PC-3 (cell line): ENCODE data around the gene MACROD2. TPM values are rescaled to one million over a fixed set of nuclear protein-coding genes. Genes with fewer than 3 reads are reported as not detected.
A peak's percentile ranks its signal among the peaks of the same experiment; 100 is the strongest.

Experiments used
- ATAC-seq: fragments of 200-7000 bp; cut with Tn5 transposase; 2 replicates; pipeline ENCODE4 v1.9.1; 2020; ENCODE audit warnings: mild to moderate bottlenecking, moderate library complexity
- BruUV-seq: library from RNA; stranded (reverse); fragments of 400-500 nt; replicated peaks from 2 replicates; lab custom pipeline; 2021; lab: Mats Ljungman, UMichigan
- CTCF ChIA-PET: fragments of 300-600 bp; sonication (Branson Sonifier 250); formaldehyde crosslinking; loops from one replicate; lab custom pipeline; 2022; ENCODE audit warnings: antibody characterized with exemption; lab: Charles Lee
- POLR2A ChIA-PET: fragments of 300-600 bp; sonication (Branson Sonifier 250); formaldehyde crosslinking; loops from one replicate; lab custom pipeline; 2022; ENCODE audit warnings: antibody characterized with exemption; ENCODE audit not compliant: unreplicated experiment; lab: Charles Lee
- DNase-seq: peaks from one replicate; pipeline ENCODE4 v3.0.0-alpha.2; 2015
- H2AFZ ChIP-seq: fragments of 300-600 bp; sonication (generic); 2 replicates; pipeline ENCODE4 v1.6.0; 2016; ENCODE audit warnings: antibody characterized with exemption, low read length
- H3F3A ChIP-seq: fragments of 300-600 bp; sonication (generic); one replicate; pipeline ENCODE4 v1.6.0; 2017; ENCODE audit warnings: antibody characterized with exemption, low read length, control low read depth, mild to moderate bottlenecking; ENCODE audit not compliant: unreplicated experiment
- H3K27ac ChIP-seq: fragments of 300-600 bp; sonication (generic); 2 replicates; pipeline ENCODE4 v1.5.1; 2016; ENCODE audit warnings: mild to moderate bottlenecking, low read length
- H3K27me3 ChIP-seq: fragments of 300-600 bp; sonication (generic); 2 replicates; pipeline ENCODE4 v1.6.1; 2016; ENCODE audit warnings: low read length, mixed read lengths
- H3K36me3 ChIP-seq: fragments of 300-600 bp; sonication (generic); 2 replicates; pipeline ENCODE4 v1.6.1; 2016; ENCODE audit warnings: low read depth, mixed run types, low read length, mixed read lengths
- H3K4me1 ChIP-seq: fragments of 300-600 bp; sonication (generic); 2 replicates; pipeline ENCODE4 v1.5.1; 2016; ENCODE audit warnings: low read length; ENCODE audit not compliant: insufficient read depth
- H3K4me2 ChIP-seq: fragments of 300-600 bp; sonication (generic); 2 replicates; pipeline ENCODE4 v1.6.0; 2016; ENCODE audit warnings: low read length
- H3K4me3 ChIP-seq: fragments of 300-600 bp; sonication (generic); 2 replicates; pipeline ENCODE4 v1.5.1; 2016; ENCODE audit warnings: mild to moderate bottlenecking, low read length, mixed read lengths
- H3K79me2 ChIP-seq: fragments of 300-600 bp; sonication (generic); 2 replicates; pipeline ENCODE4 v1.6.1; 2017; ENCODE audit warnings: low read length, mixed read lengths
- H3K9ac ChIP-seq: fragments of 300-600 bp; sonication (generic); 2 replicates; pipeline ENCODE4 v1.6.0; 2016; ENCODE audit warnings: mild to moderate bottlenecking, low read length
- H3K9me2 ChIP-seq: fragments of 300-600 bp; sonication (generic); replicated peaks from 2 replicates; pipeline ENCODE4 v1.6.1; 2016; ENCODE audit warnings: mixed run types, low read length, mixed read lengths
- H3K9me3 ChIP-seq: fragments of 300-600 bp; sonication (generic); 2 replicates; pipeline ENCODE4 v1.6.1; 2016; ENCODE audit warnings: low read length, mixed read lengths
- H4K20me1 ChIP-seq: fragments of 300-600 bp; sonication (generic); 2 replicates; pipeline ENCODE4 v1.6.1; 2016; ENCODE audit warnings: low read length, mixed read lengths
- CTCF ChIP-seq: fragments of 300-600 bp; sonication (generic); conservative IDR thresholded peaks from 2 replicates; pipeline ENCODE4 v1.5.1; 2017; ENCODE audit warnings: antibody characterized with exemption, low read depth, mild to moderate bottlenecking, low read length
- EZH2 ChIP-seq: fragments of 300-600 bp; sonication (generic); IDR thresholded peaks from one replicate; pipeline ENCODE4 v1.6.1; 2017; ENCODE audit warnings: antibody characterized with exemption, mild to moderate bottlenecking, low read length; ENCODE audit not compliant: unreplicated experiment
- EZH2phosphoT487 ChIP-seq: fragments of 300-600 bp; sonication (generic); IDR thresholded peaks from 2 replicates; pipeline ENCODE4 v1.6.1; 2018; ENCODE audit warnings: mild to moderate bottlenecking, antibody characterized with exemption, low read length, borderline replicate concordance
- intact Hi-C: fragments of 100-400 bp; cut with micrococcal nuclease; formaldehyde crosslinking; loops from 2 replicates; pipeline ENCODE4 v1.9.0; 2023
- total RNA-seq: library from RNA; depleted of rRNA; stranded (reverse); fragments of >200 nt; gene quantifications from 2 replicates; pipeline ENCODE4 v1.2.3, GENCODE V29; 2014

Gene MACROD2
- total RNA-seq, 1 experiment from 2014 or later = 3.1 TPM

- peak; percentile 49 for ATAC-seq
- POLR2A ChIA-PET = interaction anchor here (0.7 kb wide), 1 partner anchor 40 kb away, joined by 4 read pairs; no protein-coding TSS in a partner anchor
- no peaks in the 10 kb centered on the region for H3K79me2 ChIP-seq
- CTCF ChIA-PET = interaction anchor here (0.5 kb wide), 1 partner anchor 12 kb away, joined by 3 read pairs; no protein-coding TSS in a partner anchor
- no TSS peak for BruUV-seq
- no peak for TF ChIP-seq EZH2
- no peak for TF ChIP-seq EZH2phosphoT487
- TF ChIP-seq CTCF = no peak
- no peak overlapping the region for H3K27ac ChIP-seq
- H2AFZ ChIP-seq = peak overlapping the region; percentile 65
- H3K4me2 ChIP-seq = peak overlapping the region; percentile 49
- no peaks in the 10 kb centered on the region for H3F3A ChIP-seq
- DNase-seq = peak; percentile 77
- H3K4me1 ChIP-seq = peaks cover 26% of the 10 kb centered on the region
- no peaks in the 10 kb centered on the region for H4K20me1 ChIP-seq
- H3K4me3 ChIP-seq = peak overlapping the region; percentile 18; the same call in 1 of the 2 replicates
- no peaks in the 10 kb centered on the region for H3K27me3 ChIP-seq
- no peaks in the 10 kb centered on the region for H3K9me3 ChIP-seq
- no peak overlapping the region for H3K9ac ChIP-seq
- H3K9me2 ChIP-seq = no peaks in the 10 kb centered on the region
- intact Hi-C loops = loop anchor here (5.0 kb wide), 2 partner anchors 42 to 582 kb away; partner anchors contain the start of gene FLRT3
- H3K36me3 ChIP-seq = no peaks in the 10 kb centered on the region
Observed at GRCh38 chr20:14919501-14920081, 924.3 kb downstream of the MACROD2 start.

- CTCF ChIA-PET = no interaction called here
- H3K4me1 ChIP-seq = peaks cover 41% of the 10 kb centered on the region
- DNase-seq = peak; percentile 58
- TF ChIP-seq EZH2 (no peak), CTCF (no peak), EZH2phosphoT487 (no peak)
- no peak overlapping the region for H2AFZ ChIP-seq
- H3K4me2 ChIP-seq = no peak overlapping the region
- H3K9me2 ChIP-seq = no peaks in the 10 kb centered on the region
- POLR2A ChIA-PET = no interaction called here
- H3K36me3 ChIP-seq = no peaks in the 10 kb centered on the region
- no peaks in the 10 kb centered on the region for H3F3A ChIP-seq
- H3K27me3 ChIP-seq = no peaks in the 10 kb centered on the region
- H3K9me3 ChIP-seq = no peaks in the 10 kb centered on the region
- H3K4me3 ChIP-seq = no peak overlapping the region
- no peak overlapping the region for H3K27ac ChIP-seq
- ATAC-seq = peak; percentile 50
- intact Hi-C loops = loop anchor here (5.0 kb wide), 2 partner anchors 44 to 584 kb away; partner anchors contain the start of gene FLRT3
- H3K79me2 ChIP-seq = no peaks in the 10 kb centered on the region
- no peak overlapping the region for H3K9ac ChIP-seq
- no TSS peak for BruUV-seq
- H4K20me1 ChIP-seq = no peaks in the 10 kb centered on the region
Observed at GRCh38 chr20:14921513-14921912, 926.2 kb downstream of the MACROD2 start.
